HepG2 (cell line): ENCODE results near the gene EML2. TPM values are rescaled to one million over a fixed set of nuclear protein-coding genes. Genes with fewer than 3 reads are reported as not detected.

Experiments used
- EZH2 ChIP-seq: conservative IDR thresholded peaks from 2 replicates; pipeline ENCODE4 v1.6.1; 2012; ENCODE audit warnings: mild to moderate bottlenecking, low read depth, low read length, moderate library complexity
- HDAC6 ChIP-seq: fragments of 200-600 bp; sonication (generic); IDR thresholded peaks from 2 replicates; pipeline ENCODE4 v1.7.0; 2017; ENCODE audit warnings: mild to moderate bottlenecking, antibody characterized with exemption, low read length, low read depth
- MAFG ChIP-seq: sonication (generic); formaldehyde crosslinking; IDR thresholded peaks from 2 replicates; pipeline ENCODE4 v1.5.1; 2020; ENCODE audit warnings: mild to moderate bottlenecking, missing genetic modification reagents
- NFIC ChIP-seq: IDR thresholded peaks from 2 replicates; pipeline ENCODE4 v1.6.1; 2012; ENCODE audit warnings: mild to moderate bottlenecking, low read length, inconsistent platforms
- ONECUT2 ChIP-seq: sonication (generic); formaldehyde crosslinking; IDR thresholded peaks from 2 replicates; pipeline ENCODE4 v1.4.0; 2020; ENCODE audit warnings: missing genetic modification reagents
- REPIN1 ChIP-seq: sonication (generic); formaldehyde crosslinking; IDR thresholded peaks from 2 replicates; pipeline ENCODE4 v1.8.0; 2022; ENCODE audit warnings: missing genetic modification reagents, low read depth, mild to moderate bottlenecking, borderline replicate concordance
- STAG1 ChIP-seq: sonication (generic); formaldehyde crosslinking; IDR thresholded peaks from 2 replicates; pipeline ENCODE4 v1.4.0; 2020; ENCODE audit warnings: missing genetic modification reagents
- TOPORS ChIP-seq: sonication (generic); formaldehyde crosslinking; IDR thresholded peaks from 2 replicates; pipeline ENCODE4 v1.8.0; 2023; ENCODE audit warnings: mild to moderate bottlenecking, missing genetic modification reagents
- ZFP62 ChIP-seq: sonication (generic); formaldehyde crosslinking; IDR thresholded peaks from 2 replicates; pipeline ENCODE4 v1.4.0; 2020; ENCODE audit warnings: missing genetic modification reagents
- ZFP82 ChIP-seq: sonication (generic); formaldehyde crosslinking; IDR thresholded peaks from 2 replicates; pipeline ENCODE4 v1.5.1; 2020; ENCODE audit warnings: mild to moderate bottlenecking, missing genetic modification reagents, borderline replicate concordance
- ZNF101 ChIP-seq: sonication (generic); formaldehyde crosslinking; IDR thresholded peaks from 2 replicates; pipeline ENCODE4 v1.4.0; 2020; ENCODE audit warnings: mild to moderate bottlenecking, low read depth, missing genetic modification reagents, borderline replicate concordance
- ZNF235 ChIP-seq: sonication (generic); formaldehyde crosslinking; IDR thresholded peaks from 2 replicates; pipeline ENCODE4 v1.8.1; 2023; ENCODE audit warnings: mild to moderate bottlenecking, missing genetic modification reagents, borderline replicate concordance
- ZNF296 ChIP-seq: sonication (generic); formaldehyde crosslinking; conservative IDR thresholded peaks from 2 replicates; pipeline ENCODE4 v1.5.0; 2020; ENCODE audit warnings: mild to moderate bottlenecking, missing genetic modification reagents
- ZNF354B ChIP-seq: sonication (generic); formaldehyde crosslinking; IDR thresholded peaks from 2 replicates; pipeline ENCODE4 v1.8.0; 2022; ENCODE audit warnings: mild to moderate bottlenecking, missing genetic modification reagents
- ZNF501 ChIP-seq: sonication (generic); formaldehyde crosslinking; IDR thresholded peaks from 2 replicates; pipeline ENCODE4 v1.5.1; 2020; ENCODE audit warnings: mild to moderate bottlenecking, moderate library complexity, missing genetic modification reagents
- ZNF512 ChIP-seq: sonication (generic); formaldehyde crosslinking; IDR thresholded peaks from 2 replicates; pipeline ENCODE4 v1.4.0; 2020; ENCODE audit warnings: mild to moderate bottlenecking, missing genetic modification reagents
- ZNF543 ChIP-seq: sonication (generic); formaldehyde crosslinking; IDR thresholded peaks from 2 replicates; pipeline ENCODE4 v1.4.0; 2020; ENCODE audit warnings: mild to moderate bottlenecking, missing genetic modification reagents
- ZNF598 ChIP-seq: sonication (generic); formaldehyde crosslinking; IDR thresholded peaks from 2 replicates; pipeline ENCODE4 v1.5.1; 2020; ENCODE audit warnings: mild to moderate bottlenecking, missing genetic modification reagents, borderline replicate concordance
- ZNF607 ChIP-seq: sonication (generic); formaldehyde crosslinking; IDR thresholded peaks from 2 replicates; pipeline ENCODE4 v1.5.1; 2020; ENCODE audit warnings: missing genetic modification reagents, mild to moderate bottlenecking, borderline replicate concordance
- ZXDC ChIP-seq: sonication (generic); formaldehyde crosslinking; IDR thresholded peaks from 2 replicates; pipeline ENCODE4 v1.5.0; 2020; ENCODE audit warnings: mild to moderate bottlenecking, missing genetic modification reagents
- polyA plus RNA-seq, 8 experiments: library from polyadenylated mRNA; depleted of rRNA in 3 of 8; stranded (reverse) in 7 of 8; unstranded in 1 of 8; fragments of >200 nt; fragmentation: Illumina TruSeq in 4 of 8; extraction: Trizol in 4 of 8; gene quantifications; 2 replicates each; pipeline versions ENCODE4 v1.2.1 to v1.2.3, GENCODE V29; 2011 to 2016; ENCODE audit warnings: low read depth in 4 of 8, missing spikeins in 1 of 8, mixed read lengths in 1 of 8; ENCODE audit not compliant: insufficient read depth in 1 of 8
- total RNA-seq, 5 experiments: library from RNA; depleted of rRNA; stranded (reverse); fragments of >200 nt; fragmentation: Illumina TruSeq; extraction: Trizol; gene quantifications; 2 replicates each; pipeline ENCODE4 v1.2.3, GENCODE V29; 2016; ENCODE audit warnings: low read depth in 1 of 5
- TF ChIP-seq, protein P1 (sequence below): sonication (generic); formaldehyde crosslinking; IDR thresholded peaks from 2 replicates; pipeline ENCODE4 v1.5.0; 2020; ENCODE audit warnings: missing genetic modification reagents
- TF ChIP-seq, protein P2 (sequence below): sonication (generic); formaldehyde crosslinking; conservative IDR thresholded peaks from 2 replicates; pipeline ENCODE4 v1.8.1; 2023; ENCODE audit warnings: missing genetic modification reagents
- TF ChIP-seq, protein P3 (sequence below): sonication (generic); formaldehyde crosslinking; IDR thresholded peaks from 2 replicates; pipeline ENCODE4 v1.8.1; 2023; ENCODE audit warnings: missing genetic modification reagents, mild to moderate bottlenecking, borderline replicate concordance

Gene EML2
- total and polyA plus RNA-seq, 2 of the 13 experiments (the other 11 are each of a cell fraction or from before 2014, with no cell fraction given), result 7.3 to 12.9 TPM

DNA sequence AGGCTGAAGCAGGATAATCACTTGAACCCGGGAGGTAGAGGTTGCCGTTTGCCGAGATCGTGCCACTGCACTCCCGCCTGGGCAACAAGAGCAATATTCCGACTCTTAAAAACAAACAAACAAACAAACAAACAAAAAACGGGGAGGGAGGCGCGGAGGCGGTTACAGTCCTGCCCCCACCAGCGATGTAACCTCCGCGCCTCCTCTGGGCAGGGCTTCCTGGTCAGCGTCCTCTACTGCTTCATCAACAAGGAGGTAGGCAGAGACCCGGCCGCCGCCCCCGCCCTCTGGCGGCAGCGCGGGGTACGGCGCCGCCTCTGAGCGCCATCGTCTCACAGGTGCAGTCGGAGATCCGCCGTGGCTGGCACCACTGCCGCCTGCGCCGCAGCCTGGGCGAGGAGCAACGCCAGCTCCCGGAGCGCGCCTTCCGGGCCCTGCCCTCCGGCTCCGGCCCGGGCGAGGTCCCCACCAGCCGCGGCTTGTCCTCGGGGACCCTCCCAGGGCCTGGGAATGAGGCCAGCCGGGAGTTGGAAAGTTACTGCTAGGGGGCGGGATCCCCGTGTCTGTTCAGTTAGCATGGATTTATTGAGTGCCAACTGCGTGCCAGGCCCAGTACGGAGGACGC, 42.3 kb upstream of the EML2 start (continued):
- TF ChIP-seq ZNF354B (CRISPR knock-in tag), result no peak
- TF ChIP-seq ZNF501 (CRISPR knock-in tag), result peak; percentile 76; the same call in 1 of the 2 replicates
- TF ChIP-seq ZNF235 (CRISPR knock-in tag), result peak; percentile 16; the same call in 1 of the 2 replicates
- TF ChIP-seq STAG1, result peak; percentile 66
- TF ChIP-seq ZFP62 (CRISPR knock-in tag), result no peak
- peak; percentile 77 for TF ChIP-seq REPIN1 (CRISPR knock-in tag)
- no peak for TF ChIP-seq EZH2
- TF ChIP-seq ZNF512, result no peak
- TF ChIP-seq, protein P1, sequence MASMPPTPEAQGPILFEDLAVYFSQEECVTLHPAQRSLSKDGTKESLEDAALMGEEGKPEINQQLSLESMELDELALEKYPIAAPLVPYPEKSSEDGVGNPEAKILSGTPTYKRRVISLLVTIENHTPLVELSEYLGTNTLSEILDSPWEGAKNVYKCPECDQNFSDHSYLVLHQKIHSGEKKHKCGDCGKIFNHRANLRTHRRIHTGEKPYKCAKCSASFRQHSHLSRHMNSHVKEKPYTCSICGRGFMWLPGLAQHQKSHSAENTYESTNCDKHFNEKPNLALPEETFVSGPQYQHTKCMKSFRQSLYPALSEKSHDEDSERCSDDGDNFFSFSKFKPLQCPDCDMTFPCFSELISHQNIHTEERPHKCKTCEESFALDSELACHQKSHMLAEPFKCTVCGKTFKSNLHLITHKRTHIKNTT, result no peak
- TF ChIP-seq, protein P2, sequence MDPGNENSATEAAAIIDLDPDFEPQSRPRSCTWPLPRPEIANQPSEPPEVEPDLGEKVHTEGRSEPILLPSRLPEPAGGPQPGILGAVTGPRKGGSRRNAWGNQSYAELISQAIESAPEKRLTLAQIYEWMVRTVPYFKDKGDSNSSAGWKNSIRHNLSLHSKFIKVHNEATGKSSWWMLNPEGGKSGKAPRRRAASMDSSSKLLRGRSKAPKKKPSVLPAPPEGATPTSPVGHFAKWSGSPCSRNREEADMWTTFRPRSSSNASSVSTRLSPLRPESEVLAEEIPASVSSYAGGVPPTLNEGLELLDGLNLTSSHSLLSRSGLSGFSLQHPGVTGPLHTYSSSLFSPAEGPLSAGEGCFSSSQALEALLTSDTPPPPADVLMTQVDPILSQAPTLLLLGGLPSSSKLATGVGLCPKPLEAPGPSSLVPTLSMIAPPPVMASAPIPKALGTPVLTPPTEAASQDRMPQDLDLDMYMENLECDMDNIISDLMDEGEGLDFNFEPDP (CRISPR knock-in tag), result no peak
- TF ChIP-seq NFIC, result no peak
- TF ChIP-seq, protein P3, sequence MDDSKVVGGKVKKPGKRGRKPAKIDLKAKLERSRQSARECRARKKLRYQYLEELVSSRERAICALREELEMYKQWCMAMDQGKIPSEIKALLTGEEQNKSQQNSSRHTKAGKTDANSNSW, result no peak
- no peak for TF ChIP-seq MAFG
- TF ChIP-seq ZNF607 (CRISPR knock-in tag), result no peak
- TF ChIP-seq ZFP82 (CRISPR knock-in tag), result no peak
- TF ChIP-seq ZNF101 (CRISPR knock-in tag), result no peak
- no peak for TF ChIP-seq ZNF543 (CRISPR knock-in tag)
- TF ChIP-seq ONECUT2 (CRISPR knock-in tag), result no peak
- no peak for TF ChIP-seq ZNF598 (CRISPR knock-in tag)
- no peak for TF ChIP-seq ZNF296
- TF ChIP-seq ZXDC (CRISPR knock-in tag), result no peak
- TF ChIP-seq HDAC6, result no peak
- no peak for TF ChIP-seq TOPORS (CRISPR knock-in tag)
